Esophagus squamous epithelium (tissue), 4 donors: ENCODE data around the gene MRPL9.

Experiments used
- CTCF ChIP-seq, 6 experiments: fragments of 450-650 bp in 4 of 6; fragments of 200-600 bp in 2 of 6; sonication (generic) in 2 of 6; IDR thresholded peaks; one replicate each; pipeline ENCODE4 v1.5.1; 2016 to 2019; ENCODE audit warnings: antibody characterized with exemption in 6 of 6, mild to moderate bottlenecking in 4 of 6, moderate library complexity in 4 of 6
- POLR2A ChIP-seq, 4 donors: fragments of 450-650 bp; IDR thresholded peaks; one replicate each; pipeline ENCODE4 v1.6.1; 2017; ENCODE audit warnings: antibody characterized with exemption in 4 of 4, mild to moderate bottlenecking in 4 of 4, moderate library complexity in 3 of 4

GRCh38 chr1:151711951-151712350, 51.3 kb downstream of the MRPL9 start:
- TF ChIP-seq CTCF (IDR thresholded peaks at IDR 0.05) = no peak
- no peak for TF ChIP-seq POLR2A (IDR thresholded peaks at IDR 0.05)
